Stimulated activated CD8-positive, alpha-beta memory T cell treated with anti-CD3 and anti-CD28 coated beads, Interleukin-15, amount 100 ng/mL, for 24 hours (primary cell): ENCODE results near the gene MAMDC4.

Experiments used
- DNase-seq: peaks from one replicate; pipeline ENCODE4 v3.0.0-alpha.2; 2020; ENCODE audit warnings: low read depth

Gene MAMDC4

DNA sequence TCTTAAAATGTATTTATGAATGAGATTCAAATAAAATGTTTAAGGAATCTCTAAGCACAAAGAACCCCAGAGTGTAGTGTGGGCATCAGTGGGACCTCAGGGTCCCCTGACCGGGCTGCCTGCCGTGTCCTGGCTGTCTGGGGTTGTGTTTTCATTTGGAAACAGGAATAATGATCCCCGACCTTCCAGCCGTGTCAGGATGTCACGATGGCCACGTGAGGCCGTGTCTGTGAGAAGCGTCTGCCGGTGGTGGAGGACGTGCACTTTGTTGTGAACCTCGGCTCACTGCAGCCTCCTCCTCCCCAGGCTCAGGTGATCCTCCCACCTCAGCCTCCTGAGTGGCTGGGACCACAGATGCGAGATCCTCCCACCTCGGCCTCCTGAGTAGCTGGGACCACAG, 38.5 kb downstream of the MAMDC4 start:
- no peak for DNase-seq

DNA sequence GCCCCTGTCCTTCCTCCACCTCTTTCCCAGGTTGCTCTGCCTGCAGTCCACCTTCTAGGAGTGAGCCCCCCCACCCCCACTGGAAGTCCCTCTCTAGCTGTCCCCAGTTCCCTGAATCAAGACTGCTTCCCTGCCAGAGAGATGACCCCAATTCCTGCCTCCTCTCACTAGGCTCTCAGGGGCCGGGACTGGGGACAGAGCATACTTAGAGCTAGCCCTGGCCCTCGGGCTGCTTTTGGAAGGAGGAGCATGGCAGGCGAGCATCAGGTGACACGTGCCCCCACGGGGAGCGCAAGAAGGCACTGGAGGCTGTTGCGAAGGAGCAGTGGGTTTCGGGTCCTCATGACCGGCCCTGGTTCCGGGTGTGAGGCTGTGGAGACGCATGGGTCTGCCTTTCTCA, 43.9 kb downstream of the MAMDC4 start:
- DNase-seq: no peak

DNA sequence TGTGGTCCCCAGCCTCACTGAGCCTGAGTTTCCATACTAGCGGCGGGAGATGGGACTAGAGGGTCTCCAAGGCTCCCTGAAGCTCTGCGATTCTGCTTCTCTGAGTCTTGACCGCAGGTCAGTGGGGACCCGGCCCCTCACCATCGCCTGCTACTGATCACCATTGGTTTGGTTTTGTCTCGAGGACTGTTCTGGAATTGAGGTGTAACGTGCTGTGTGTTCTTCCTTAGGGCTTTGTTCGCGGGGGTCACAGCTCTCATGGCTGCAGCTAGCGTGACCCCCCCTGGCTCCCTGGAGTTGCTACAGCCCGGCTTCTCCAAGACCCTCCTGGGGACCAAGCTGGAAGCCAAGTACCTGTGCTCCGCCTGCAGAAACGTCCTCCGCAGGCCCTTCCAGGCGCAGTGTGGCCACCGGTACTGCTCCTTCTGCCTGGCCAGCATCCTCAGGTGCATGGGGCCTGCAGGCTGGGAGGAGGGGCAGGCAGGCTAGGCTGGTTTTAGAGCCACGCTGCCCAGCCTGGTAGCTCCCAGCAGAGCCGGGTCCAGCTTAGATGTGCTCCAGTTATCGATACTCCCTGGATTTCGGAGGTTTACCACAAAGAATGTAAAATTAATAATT, 46.4 kb downstream of the MAMDC4 start:
- no peak for DNase-seq

DNA sequence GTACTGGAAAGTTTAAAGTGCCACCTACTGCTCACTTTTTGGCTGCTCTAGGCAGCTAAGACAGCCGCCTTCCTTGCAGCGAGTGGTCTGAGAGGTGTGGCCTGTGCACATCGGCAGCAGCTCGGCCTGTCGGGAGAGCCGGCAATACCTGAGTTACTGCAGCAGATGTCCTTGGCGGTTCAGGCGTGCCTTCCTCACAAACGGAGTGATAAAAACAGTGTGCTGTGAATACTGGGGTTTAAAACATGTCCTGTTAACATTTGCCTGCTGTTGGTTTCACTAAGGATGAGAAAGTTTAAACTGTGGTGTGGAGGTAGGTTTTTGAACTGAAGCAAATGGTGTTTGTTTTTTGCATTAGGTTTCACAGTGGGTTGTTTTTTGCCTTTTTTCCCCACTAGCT, 47.0 kb downstream of the MAMDC4 start:
- DNase-seq: no peak

DNA sequence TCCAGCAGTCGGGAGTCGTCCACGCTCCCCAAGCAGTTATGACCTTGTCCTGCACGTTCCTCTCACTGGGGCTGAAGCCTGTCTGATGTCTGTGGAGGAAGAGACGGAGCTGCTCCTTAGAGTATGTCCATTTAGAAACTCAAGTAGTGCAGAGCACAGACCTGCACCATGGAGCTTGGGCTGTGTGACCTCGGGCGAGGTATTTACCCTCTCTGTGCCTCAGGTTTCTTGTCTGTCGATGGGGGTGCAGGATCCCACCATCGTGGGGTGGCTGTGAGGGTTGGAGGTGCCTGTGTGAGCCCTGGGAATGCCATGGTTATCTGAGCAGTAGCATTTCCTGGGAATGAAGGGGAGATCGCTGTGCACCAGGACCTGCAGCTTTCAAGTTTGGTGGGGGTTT, 48.4 kb downstream of the MAMDC4 start:
- DNase-seq: no peak

DNA sequence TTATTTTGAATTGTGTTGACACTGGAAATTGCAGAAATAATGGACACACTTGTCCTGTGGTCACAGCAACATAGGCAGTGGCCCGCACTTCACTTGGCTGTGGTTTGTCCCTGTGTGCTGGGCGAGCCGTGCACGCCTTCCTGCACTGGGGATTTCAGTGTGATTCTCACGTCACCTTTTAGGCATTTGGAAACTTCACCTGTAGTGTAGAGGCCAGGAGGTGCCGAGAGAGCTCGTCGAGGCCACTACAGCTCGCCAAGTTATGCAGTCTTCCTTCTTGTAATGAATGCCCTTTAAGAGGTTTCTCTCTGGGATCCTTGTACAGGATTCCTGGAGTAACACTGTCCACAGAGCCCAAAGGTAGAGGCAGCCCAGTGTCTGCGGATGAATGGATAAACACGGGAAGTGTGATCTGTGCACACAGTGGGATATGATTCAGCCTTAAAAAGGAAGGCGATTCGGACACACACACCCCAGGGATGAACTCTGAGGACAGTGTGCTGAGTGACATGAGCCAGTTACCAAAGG, 48.9 kb downstream of the MAMDC4 start:
- DNase-seq: no peak

DNA sequence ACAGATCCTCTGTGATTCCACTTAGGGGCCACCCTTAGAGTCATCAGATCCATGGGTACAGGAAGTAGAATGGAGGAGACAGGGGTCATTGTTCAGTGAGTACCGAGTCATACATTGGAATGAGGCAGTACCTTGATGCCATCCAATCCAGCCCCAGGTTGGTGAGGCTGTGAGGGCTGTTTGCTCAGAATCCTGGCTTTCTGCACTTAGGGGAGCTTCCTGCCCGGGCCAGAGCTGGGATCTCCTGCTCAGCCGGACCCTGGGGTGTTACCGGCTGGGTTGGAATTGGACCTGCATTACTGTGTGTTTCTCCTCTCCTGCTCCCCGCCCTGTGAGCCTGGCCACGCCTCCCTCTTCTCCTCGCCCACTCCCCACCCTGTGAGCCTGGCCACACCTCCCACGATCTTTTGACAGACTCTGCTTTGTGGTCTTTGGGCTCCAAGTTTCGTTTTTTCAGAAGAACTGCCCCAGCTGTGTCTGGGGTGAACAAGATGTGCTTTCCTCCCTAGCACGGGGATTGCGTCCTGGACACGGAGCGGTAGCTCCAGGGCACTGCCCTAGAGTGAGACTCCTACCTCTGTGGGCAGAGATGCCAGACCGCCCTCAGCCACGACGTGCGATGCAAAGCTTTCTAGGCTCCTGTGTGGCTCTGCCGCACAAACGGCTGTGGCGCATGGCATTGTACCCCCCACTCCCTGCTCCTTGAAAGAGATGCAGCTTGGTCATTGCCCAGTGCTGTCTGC, 49.5 kb downstream of the MAMDC4 start:
- DNase-seq: peak; percentile 26

DNA sequence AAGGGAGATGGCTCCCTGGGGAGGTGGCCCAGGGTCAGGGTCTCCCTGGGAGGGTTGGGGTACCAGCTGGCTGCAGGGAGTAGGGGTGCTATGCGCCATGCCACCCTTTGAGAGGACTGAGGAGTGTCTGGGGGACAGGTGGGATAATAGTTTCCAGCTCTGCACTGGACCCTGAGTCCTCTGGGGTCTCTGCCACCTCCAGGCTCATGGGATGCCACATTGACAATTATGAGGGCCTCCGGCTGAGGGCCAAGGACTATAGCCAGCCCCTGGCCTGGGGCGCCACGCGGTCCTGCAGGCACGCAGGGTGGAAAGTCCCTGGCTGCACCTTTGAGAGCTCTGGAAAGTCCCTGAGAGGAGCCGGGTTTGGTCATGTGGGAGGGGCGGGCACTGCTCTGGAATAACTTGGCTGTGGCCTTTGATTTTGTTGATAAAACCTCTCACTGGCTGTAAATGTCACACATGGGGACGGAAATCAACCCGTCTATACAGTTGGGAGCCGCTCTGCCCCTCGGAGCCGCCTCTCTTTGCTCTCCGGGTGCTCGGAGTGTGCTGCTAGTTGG, 50.2 kb downstream of the MAMDC4 start:
- peak; percentile 50 for DNase-seq

DNA sequence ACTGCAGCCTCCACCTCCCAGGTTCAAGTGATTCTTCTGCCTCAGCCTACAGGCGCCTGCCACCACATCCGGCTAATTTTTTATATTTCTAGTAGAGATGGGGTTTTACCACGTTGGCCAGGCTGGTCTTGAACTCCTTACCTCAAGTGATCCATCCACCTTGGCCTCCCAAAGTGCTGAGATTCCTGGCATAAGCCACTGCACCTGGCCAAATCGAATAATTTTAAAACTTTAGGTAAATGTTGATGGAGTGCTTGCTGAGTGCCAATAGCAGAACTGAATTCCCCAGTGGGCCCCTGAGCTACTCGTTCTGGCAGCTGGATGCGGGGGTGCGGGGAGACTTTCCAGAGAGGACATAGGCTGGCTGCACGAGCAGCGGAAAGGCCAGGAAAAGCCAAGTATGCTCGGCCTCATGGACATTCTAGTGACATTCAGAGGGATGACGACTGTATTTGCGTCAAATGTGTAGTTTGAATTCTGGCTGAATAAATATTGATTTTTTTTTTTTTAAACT, 51.0 kb downstream of the MAMDC4 start:
- DNase-seq: no peak

DNA sequence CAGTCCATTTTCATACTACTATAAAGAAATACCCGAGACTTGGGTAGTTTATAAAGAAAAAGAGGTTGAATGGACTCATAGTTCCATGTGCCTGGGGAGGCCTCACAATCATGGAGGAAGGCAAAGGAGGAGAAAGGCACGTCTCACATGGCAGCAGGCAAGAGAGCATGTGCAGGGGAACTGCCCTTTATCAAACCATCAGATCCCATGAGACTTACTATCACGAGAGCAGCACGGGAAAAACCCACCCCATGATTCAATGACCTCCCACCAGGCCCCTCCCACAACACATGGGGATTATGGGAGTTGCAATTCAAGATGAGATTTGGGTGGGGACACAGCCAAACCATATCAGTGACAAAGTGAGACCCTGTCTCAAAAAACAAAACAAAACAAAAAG, 54.1 kb downstream of the MAMDC4 start:
- DNase-seq: no peak

DNA sequence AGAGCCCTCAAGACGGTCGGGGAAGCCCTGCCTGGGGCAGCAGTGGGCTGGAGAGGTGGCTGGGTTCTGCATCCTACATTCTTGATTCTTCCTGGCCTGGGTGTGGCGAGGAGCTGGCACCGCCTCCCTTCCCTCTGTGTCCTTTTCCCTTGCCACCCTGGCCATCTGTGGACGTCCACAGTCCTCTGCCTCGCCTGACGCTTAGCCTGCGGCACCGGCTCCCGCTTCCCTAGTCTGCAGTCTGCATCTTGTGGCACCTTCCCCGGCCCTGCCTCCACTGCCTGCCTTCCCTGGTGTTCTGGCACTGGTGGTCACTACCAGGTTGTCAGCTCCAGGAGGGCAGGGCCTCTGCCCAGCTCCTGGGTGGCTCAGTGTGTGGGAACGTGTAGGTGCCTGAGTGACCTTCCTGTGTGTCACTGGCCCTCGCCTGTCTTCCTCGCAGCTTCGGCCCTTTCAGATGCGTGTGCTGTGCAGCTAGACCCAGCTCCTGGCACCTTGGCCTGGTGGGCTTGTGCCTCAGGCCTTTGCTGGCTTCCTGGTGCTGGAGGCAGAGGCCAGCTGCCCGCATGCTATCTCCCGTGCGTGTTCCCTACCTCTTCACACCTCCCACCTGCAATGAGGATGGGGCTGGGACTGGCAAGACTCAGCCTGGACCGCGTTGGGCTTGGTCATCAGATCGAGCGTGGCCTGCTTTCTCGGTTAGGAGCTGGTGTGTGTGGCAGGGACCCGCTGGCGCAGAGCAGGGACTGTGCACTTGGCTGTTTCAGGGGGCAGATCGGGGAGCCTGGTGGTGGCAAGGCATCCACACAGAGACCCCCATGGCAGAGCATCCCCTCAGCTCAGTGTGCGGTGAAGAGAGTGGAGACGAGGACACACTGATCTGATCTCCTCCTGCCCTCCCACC, 55.1 kb downstream of the MAMDC4 start:
- DNase-seq: no peak
